ENCODE results near the gene TUBGCP3.
"Not testable (repeated sequence)": the region's sequence is repeated elsewhere in the genome, so short reads cannot be mapped to it uniquely, and the experiment has no call there.

The TUBGCP3 gene

DNA sequence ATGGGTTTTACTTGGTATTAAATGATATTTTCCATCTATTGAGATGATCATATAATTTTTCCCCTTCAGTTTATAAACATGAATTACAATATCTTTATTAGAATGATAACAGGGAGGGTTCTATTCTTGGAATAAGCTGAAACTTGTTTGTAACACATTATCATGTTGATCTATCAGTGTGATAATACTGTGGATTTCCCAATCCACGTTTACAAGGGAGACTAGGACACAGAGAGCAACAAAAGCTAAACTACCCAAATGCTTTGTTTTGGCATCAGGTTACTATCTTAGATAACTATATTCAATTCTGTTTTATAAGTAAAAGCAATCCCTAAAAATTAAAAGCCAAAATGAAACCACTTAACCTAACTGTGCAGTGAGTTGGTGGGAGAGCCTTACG is 92.5 kb downstream of the TUBGCP3 start:
- H3K4me1 Mint-ChIP-seq = no peaks in the 10 kb centered on the region
- no peaks in the 10 kb centered on the region for H3K27me3 Mint-ChIP-seq (ENCODE audit: low read depth, poor library complexity)
- no peaks in the 10 kb centered on the region for H3K9me3 Mint-ChIP-seq
- H3K27ac Mint-ChIP-seq = no peak overlapping the region
- no peak for DNase-seq
- no peak overlapping the region for H3K4me3 Mint-ChIP-seq
- H3K36me3 Mint-ChIP-seq (ENCODE audit: low read depth) = peaks cover 61% of the 10 kb centered on the region
- TF ChIP-seq, protein P1, sequence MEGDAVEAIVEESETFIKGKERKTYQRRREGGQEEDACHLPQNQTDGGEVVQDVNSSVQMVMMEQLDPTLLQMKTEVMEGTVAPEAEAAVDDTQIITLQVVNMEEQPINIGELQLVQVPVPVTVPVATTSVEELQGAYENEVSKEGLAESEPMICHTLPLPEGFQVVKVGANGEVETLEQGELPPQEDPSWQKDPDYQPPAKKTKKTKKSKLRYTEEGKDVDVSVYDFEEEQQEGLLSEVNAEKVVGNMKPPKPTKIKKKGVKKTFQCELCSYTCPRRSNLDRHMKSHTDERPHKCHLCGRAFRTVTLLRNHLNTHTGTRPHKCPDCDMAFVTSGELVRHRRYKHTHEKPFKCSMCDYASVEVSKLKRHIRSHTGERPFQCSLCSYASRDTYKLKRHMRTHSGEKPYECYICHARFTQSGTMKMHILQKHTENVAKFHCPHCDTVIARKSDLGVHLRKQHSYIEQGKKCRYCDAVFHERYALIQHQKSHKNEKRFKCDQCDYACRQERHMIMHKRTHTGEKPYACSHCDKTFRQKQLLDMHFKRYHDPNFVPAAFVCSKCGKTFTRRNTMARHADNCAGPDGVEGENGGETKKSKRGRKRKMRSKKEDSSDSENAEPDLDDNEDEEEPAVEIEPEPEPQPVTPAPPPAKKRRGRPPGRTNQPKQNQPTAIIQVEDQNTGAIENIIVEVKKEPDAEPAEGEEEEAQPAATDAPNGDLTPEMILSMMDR (IDR thresholded peaks at IDR 0.05) = no peak

GRCh38 chr13:112489199-112489598 is 98.8 kb downstream of the TUBGCP3 start:
- no peak overlapping the region for H3K4me3 Mint-ChIP-seq
- TF ChIP-seq, protein P1 (IDR thresholded peaks at IDR 0.05) = no peak
- no peak for DNase-seq
- no peaks in the 10 kb centered on the region for H3K4me1 Mint-ChIP-seq
- no peaks in the 10 kb centered on the region for H3K27me3 Mint-ChIP-seq (ENCODE audit: low read depth, poor library complexity)
- no peaks in the 10 kb centered on the region for H3K9me3 Mint-ChIP-seq
- H3K27ac Mint-ChIP-seq = no peak overlapping the region
- peaks cover 49% of the 10 kb centered on the region for H3K36me3 Mint-ChIP-seq (ENCODE audit: low read depth)

GRCh38 chr13:112488343-112489050 is 99.5 kb downstream of the TUBGCP3 start:
- H3K36me3 Mint-ChIP-seq (ENCODE audit: low read depth) = peaks cover 56% of the 10 kb centered on the region
- H3K4me3 Mint-ChIP-seq; DNase-seq; H3K27me3 Mint-ChIP-seq (ENCODE audit: low read depth, poor library complexity); H3K4me1 Mint-ChIP-seq; H3K27ac Mint-ChIP-seq; H3K9me3 Mint-ChIP-seq: not testable (repeated sequence)

- TF ChIP-seq, protein P1 (IDR thresholded peaks at IDR 0.05) = no peak
- no peaks in the 10 kb centered on the region for H3K27me3 Mint-ChIP-seq (ENCODE audit: low read depth, poor library complexity)
- H3K4me3 Mint-ChIP-seq = no peak overlapping the region
- H3K36me3 Mint-ChIP-seq (ENCODE audit: low read depth) = peaks cover 68% of the 10 kb centered on the region
- no peak for DNase-seq
- peaks cover 7% of the 10 kb centered on the region for H3K9me3 Mint-ChIP-seq
- no peaks in the 10 kb centered on the region for H3K4me1 Mint-ChIP-seq
- no peak overlapping the region for H3K27ac Mint-ChIP-seq
Measured at GRCh38 chr13:112487127-112487517, 100.8 kb downstream of the TUBGCP3 start.

- Mint-ChIP-seq H3K36me3 (ENCODE audit: low read depth) (peaks cover 71% of the 10 kb centered on the region), H3K27ac (no peak overlapping the region), H3K4me3 (no peak overlapping the region), H3K9me3 (peaks cover 12% of the 10 kb centered on the region), H3K4me1 (no peaks in the 10 kb centered on the region), H3K27me3 (ENCODE audit: low read depth, poor library complexity) (no peaks in the 10 kb centered on the region)
- DNase-seq = no peak
- TF ChIP-seq, protein P1 (IDR thresholded peaks at IDR 0.05) = no peak
Measured at GRCh38 chr13:112486386-112487126, 101.4 kb downstream of the TUBGCP3 start.

DNA sequence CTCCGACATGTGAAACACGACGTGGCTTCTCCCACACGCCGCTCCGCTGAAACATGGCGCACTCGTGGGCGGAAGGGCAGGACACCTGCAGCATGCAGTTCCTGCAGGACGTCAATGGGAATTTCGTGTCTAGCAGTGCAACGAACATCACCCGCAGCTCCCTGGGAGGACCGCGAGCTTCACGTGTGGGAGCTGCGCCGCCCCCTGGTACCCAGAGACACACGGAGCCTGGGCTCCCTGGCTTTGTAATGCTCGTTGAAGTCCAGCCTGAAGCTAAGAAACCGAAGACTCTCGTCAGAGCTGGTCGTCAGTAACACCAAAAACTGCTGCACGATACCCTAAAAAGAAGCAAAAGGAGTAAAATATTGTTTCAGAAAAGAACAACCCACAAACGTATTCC is 102.1 kb downstream of the TUBGCP3 start:
- not testable (repeated sequence) for H3K27ac Mint-ChIP-seq; DNase-seq; H3K27me3 Mint-ChIP-seq (ENCODE audit: low read depth, poor library complexity); H3K4me1 Mint-ChIP-seq; H3K4me3 Mint-ChIP-seq
- Mint-ChIP-seq H3K36me3 (ENCODE audit: low read depth) (peaks cover 74% of the 10 kb centered on the region), H3K9me3 (peaks cover 19% of the 10 kb centered on the region)

DNA sequence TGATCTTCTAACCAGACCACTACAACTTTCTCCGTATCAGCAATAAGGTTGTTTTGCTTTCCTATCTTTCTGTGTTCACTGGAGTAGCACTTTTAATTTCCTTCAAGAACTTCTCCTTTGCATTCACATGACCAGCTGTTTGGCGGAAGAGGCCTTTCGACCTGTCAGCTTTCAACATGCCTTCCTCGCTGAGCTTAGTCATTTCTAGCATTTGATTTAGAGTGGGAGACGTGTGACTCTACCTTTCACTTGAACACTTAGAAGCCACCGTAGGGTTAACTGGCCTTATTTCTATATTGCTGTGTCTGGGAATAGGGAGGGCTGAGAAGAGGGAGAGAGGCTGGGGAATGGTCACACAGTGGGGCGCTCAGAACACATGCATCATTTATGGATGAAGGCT is 104.7 kb downstream of the TUBGCP3 start:
- TF ChIP-seq, protein P1 (IDR thresholded peaks at IDR 0.05) = no peak
- H3K9me3 Mint-ChIP-seq = peaks cover 34% of the 10 kb centered on the region

More for the DNA sequence above, 104.7 kb downstream of the TUBGCP3 start:
- no peaks in the 10 kb centered on the region for H3K27me3 Mint-ChIP-seq (ENCODE audit: low read depth, poor library complexity)
- H3K36me3 Mint-ChIP-seq (ENCODE audit: low read depth) = peaks cover 64% of the 10 kb centered on the region
- H3K27ac Mint-ChIP-seq = no peak overlapping the region
- H3K4me3 Mint-ChIP-seq = no peak overlapping the region
- no peaks in the 10 kb centered on the region for H3K4me1 Mint-ChIP-seq
- no peak for DNase-seq
